Omental fat pad (tissue), 4 donors: ENCODE data around the gene TOR1AIP1. TPM values are rescaled to one million over a fixed set of nuclear protein-coding genes. Genes with fewer than 3 reads are reported as not detected.
"Not testable (repeated sequence)": the region's sequence is repeated elsewhere in the genome, so short reads cannot be mapped to it uniquely, and the experiment has no call there.

Experiments used
- ATAC-seq: fragments of 150-250 bp; one replicate; pipeline ENCODE4 v1.9.1; 2016; ENCODE audit warnings: mild to moderate bottlenecking, moderate library complexity; ENCODE audit not compliant: low FRiP score
- DNase-seq: peaks from one replicate; pipeline ENCODE4 v3.0.0-alpha.2; 2019; ENCODE audit warnings: low spot score
- CTCF ChIP-seq, 3 donors: fragments of 450-650 bp; IDR thresholded peaks; one replicate each; pipeline ENCODE4 v1.5.1; 2016 to 2017; ENCODE audit warnings: antibody characterized with exemption in 3 of 3, mild to moderate bottlenecking in 3 of 3, moderate library complexity in 2 of 3
- total RNA-seq, 4 donors: library from RNA; depleted of rRNA; stranded (reverse); fragments of >200 nt; gene quantifications; one replicate each; pipeline ENCODE4 v1.1.0, GENCODE V29; 2016

Gene TOR1AIP1
- total RNA-seq, 4 donors from 2014 or later = 57.3 to 88.4 (median 65.8) TPM

- TF ChIP-seq CTCF (IDR thresholded peaks at IDR 0.05) = no peak
- DNase-seq (no peak), ATAC-seq (peak; percentile 33)
Observed at GRCh38 chr1:179953974-179954492, 71.9 kb downstream of the TOR1AIP1 start.

GRCh38 chr1:179954493-179955286 is 72.6 kb downstream of the TOR1AIP1 start, which contains the start of gene CEP350:
Gene CEP350, plus strand, starts transcription at chr1:179954810. Its CDS starts 31,372 bp downstream, at chr1:179986182.
- DNase-seq (peak; percentile 92), ATAC-seq (peak; percentile 99)
- no peak for TF ChIP-seq CTCF (IDR thresholded peaks at IDR 0.05)

GRCh38 chr1:179955287-179955680 is 73.2 kb downstream of the TOR1AIP1 start:
- no peak for DNase-seq
- ATAC-seq = peak; percentile 5
- no peak for TF ChIP-seq CTCF (IDR thresholded peaks at IDR 0.05)

GRCh38 chr1:179955731-179956130 is 73.6 kb downstream of the TOR1AIP1 start:
- ATAC-seq (no peak), DNase-seq (no peak)
- TF ChIP-seq CTCF (IDR thresholded peaks at IDR 0.05) = no peak

- TF ChIP-seq CTCF (IDR thresholded peaks at IDR 0.05) = no peak
- no peak for ATAC-seq
- DNase-seq = no peak
Observed at GRCh38 chr1:179958359-179958758, 76.3 kb downstream of the TOR1AIP1 start.

GRCh38 chr1:179962168-179962567 is 80.1 kb downstream of the TOR1AIP1 start:
- not testable (repeated sequence) for DNase-seq, ATAC-seq

GRCh38 chr1:179966551-179966950 is 84.5 kb downstream of the TOR1AIP1 start:
- no peak for DNase-seq
- no peak for TF ChIP-seq CTCF (IDR thresholded peaks at IDR 0.05)

More at GRCh38 chr1:179966551-179966950, 84.5 kb downstream of the TOR1AIP1 start:
- no peak for ATAC-seq
